Mucosa of descending colon (tissue), 3 donors: ENCODE data around the gene FYCO1. TPM values are rescaled to one million over a fixed set of nuclear protein-coding genes. Genes with fewer than 3 reads are reported as not detected.

ENCODE experiments used
- ATAC-seq: fragments of 200-7000 bp; cut with Tn5 transposase; one replicate; pipeline ENCODE4 v1.9.1; 2020; ENCODE audit warnings: mild to moderate bottlenecking, moderate library complexity
- DNase-seq, 3 donors: peaks; one replicate each; pipeline ENCODE4 v3.0.0-alpha.2; 2020
- H3K36me3 ChIP-seq: fragments of 200-600 bp; one replicate; pipeline ENCODE4 v1.8.0; 2021; ENCODE audit warnings: low read depth, mild to moderate bottlenecking
- H3K4me1 ChIP-seq: fragments of 200-600 bp; one replicate; pipeline ENCODE4 v1.8.0; 2021; ENCODE audit warnings: low read depth, mild to moderate bottlenecking
- H3K4me3 ChIP-seq: fragments of 200-600 bp; one replicate; pipeline ENCODE4 v1.8.0; 2021; ENCODE audit warnings: mild to moderate bottlenecking
- H3K9me3 ChIP-seq: fragments of 200-600 bp; one replicate; pipeline ENCODE4 v1.8.0; 2021; ENCODE audit warnings: mild to moderate bottlenecking
- CTCF ChIP-seq: fragments of 200-600 bp; IDR thresholded peaks from one replicate; pipeline ENCODE4 v1.8.0; 2022; ENCODE audit warnings: antibody characterized with exemption, mild to moderate bottlenecking
- intact Hi-C, 2 donors: fragments of 100-400 bp; cut with DNase I in 1 of 2; cut with micrococcal nuclease in 1 of 2; formaldehyde crosslinking; loops; one replicate each; pipeline versions ENCODE4 v1.11.0 to v1.11.1; 2022; cut with DNase I, micrococcal nuclease
- total RNA-seq, 3 donors: library from RNA; stranded (reverse); fragmentation: NEBNext Ultra II Directional in 2 of 3; extraction: Animal tissue kit (Norgen Biotek cat#: 25700) in 2 of 3; gene quantifications; one replicate each; pipeline versions ENCODE4 v1.2.1 to v1.2.4, GENCODE V29; 2021 to 2023
- donor health status: DM: no; HTN: no; CAD: no; lungs with moderate emphysema.
- donor health status: DM: no; HTN: no; CAD: no.
- donor health status: DM: no; HTN: yes; CAD: no.

Gene FYCO1
- total RNA-seq, 3 donors from 2014 or later: 25.4 to 76.5 (median 27.7) TPM

- peaks cover 16% of the 10 kb centered on the region for H3K36me3 ChIP-seq
- no peak overlapping the region for H3K4me3 ChIP-seq
- intact Hi-C loops: no loop called here
- H3K9me3 ChIP-seq: no peaks in the 10 kb centered on the region
- no peaks in the 10 kb centered on the region for H3K4me1 ChIP-seq
- peak; percentile 16 for ATAC-seq
- DNase-seq: no peak
- TF ChIP-seq CTCF: no peak
Observed at GRCh38 chr3:45965253-45965652, 30.4 kb downstream of the FYCO1 start.

GRCh38 chr3:45964139-45964538, 31.5 kb downstream of the FYCO1 start:
- peaks cover 16% of the 10 kb centered on the region for H3K36me3 ChIP-seq
- intact Hi-C loops: no loop called here
- DNase-seq (no peak), ATAC-seq (peak; percentile 50)
- H3K4me1 ChIP-seq: no peaks in the 10 kb centered on the region
- TF ChIP-seq CTCF: no peak
- no peaks in the 10 kb centered on the region for H3K9me3 ChIP-seq
- H3K4me3 ChIP-seq: no peak overlapping the region

GRCh38 chr3:45962033-45962432, 33.6 kb downstream of the FYCO1 start:
- ATAC-seq (no peak), DNase-seq (no peak)
- Histone ChIP-seq H3K36me3 (peaks cover 21% of the 10 kb centered on the region), H3K4me3 (no peak overlapping the region), H3K9me3 (no peaks in the 10 kb centered on the region), H3K4me1 (no peaks in the 10 kb centered on the region)
- intact Hi-C loops: no loop called here
- TF ChIP-seq CTCF: no peak

- ATAC-seq (no peak), DNase-seq (no peak)
- H3K36me3 ChIP-seq: peaks cover 21% of the 10 kb centered on the region
- no peaks in the 10 kb centered on the region for H3K9me3 ChIP-seq
- intact Hi-C loops: no loop called here
- no peak overlapping the region for H3K4me3 ChIP-seq
- no peaks in the 10 kb centered on the region for H3K4me1 ChIP-seq
- TF ChIP-seq CTCF: no peak
Observed at GRCh38 chr3:45960289-45960688, 35.3 kb downstream of the FYCO1 start.

GRCh38 chr3:45959201-45959600, 36.4 kb downstream of the FYCO1 start:
- intact Hi-C loops: no loop called here
- peaks cover 19% of the 10 kb centered on the region for H3K36me3 ChIP-seq

More at GRCh38 chr3:45959201-45959600, 36.4 kb downstream of the FYCO1 start:
- Histone ChIP-seq H3K4me3 (no peak overlapping the region), H3K4me1 (no peaks in the 10 kb centered on the region), H3K9me3 (no peaks in the 10 kb centered on the region)
- ATAC-seq (no peak), DNase-seq (no peak)
- TF ChIP-seq CTCF: no peak
